NCI-H526 treated with DMSO at 0.1 percent for 48 hours (cell line): Measurements from ENCODE around the gene LRP1B.
"Not testable (repeated sequence)": the region's sequence is repeated elsewhere in the genome, so short reads cannot be mapped to it uniquely, and the experiment has no call there.

Experiments
- DNase-seq: peaks from one replicate; lab custom pipeline; 2025; lab: John Stamatoyannopoulos, UW

The LRP1B gene

DNA sequence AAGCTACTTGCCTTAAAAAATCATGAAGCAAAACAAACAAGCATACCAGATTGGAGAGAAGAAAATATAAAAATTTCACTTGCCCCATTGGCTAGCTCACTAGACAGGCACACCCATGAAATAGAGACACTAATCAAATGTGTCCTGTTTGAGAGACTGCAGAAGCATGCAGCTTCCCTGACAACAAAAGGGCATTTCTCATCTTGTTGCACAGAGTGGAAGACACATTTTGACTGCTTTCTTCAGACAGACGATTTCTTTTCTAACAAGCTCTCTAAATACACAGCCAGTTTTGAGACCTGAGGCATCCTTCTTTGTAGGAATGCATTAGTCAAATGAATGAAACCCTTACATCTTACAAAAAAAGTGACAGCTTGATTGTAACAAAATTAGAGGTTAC lies 1792.0 kb downstream of the LRP1B start:
- DNase-seq: no peak

DNA sequence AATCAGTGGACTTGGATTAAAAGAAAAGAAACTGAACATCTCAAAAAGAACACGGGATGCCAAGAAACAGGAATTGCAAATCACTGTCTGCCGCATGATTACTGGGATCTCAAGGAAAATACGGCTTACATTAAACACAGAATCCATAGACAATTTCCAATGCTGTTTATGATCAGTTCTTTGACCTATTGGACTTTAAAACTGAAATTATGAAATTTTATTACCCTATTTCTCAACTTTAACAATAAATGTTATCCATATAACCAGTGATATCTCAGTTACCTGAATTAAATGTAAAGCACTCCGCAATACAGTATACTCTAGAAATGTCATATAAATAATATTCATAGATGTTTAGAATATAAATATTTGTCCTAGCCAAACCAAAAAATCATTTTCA lies 1793.8 kb downstream of the LRP1B start:
- DNase-seq: no peak

DNA sequence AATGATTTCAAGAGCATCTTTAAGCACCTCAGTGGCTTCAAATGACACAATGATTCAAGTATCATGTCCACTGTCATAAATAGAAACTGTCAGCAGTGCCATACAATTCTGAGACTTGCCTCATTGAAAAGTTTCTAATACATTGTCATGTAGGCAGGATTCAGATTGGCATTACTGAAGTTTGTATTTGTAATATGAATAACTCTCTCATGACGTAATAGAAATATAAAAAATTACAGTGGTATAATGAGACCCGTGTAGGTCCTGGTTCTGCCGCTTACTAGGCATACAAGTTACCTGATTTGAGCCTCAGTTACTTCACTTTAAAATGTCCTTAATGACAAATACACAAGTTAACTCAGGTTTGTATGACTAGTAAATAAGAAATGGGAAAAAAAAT lies 1814.5 kb downstream of the LRP1B start:
- DNase-seq: no peak

DNA sequence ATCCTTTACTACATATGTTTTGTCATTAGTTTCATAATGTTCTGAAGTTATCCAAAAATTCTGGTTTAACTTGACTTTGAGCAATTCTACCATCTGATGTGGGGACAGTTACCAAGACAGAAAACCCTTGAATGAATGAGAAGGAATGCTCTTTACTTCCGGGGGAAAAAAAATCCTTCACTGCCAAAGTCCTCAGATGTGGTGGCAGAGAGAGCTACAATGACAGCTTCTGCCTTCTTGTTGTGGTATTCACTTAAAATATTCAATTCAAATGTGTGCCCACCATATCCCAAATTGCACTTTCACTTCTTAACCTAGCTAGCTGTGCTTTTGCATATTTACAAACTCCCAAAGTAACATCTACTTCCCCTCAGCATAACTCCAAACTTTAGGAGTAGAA lies 1818.9 kb downstream of the LRP1B start:
- no peak for DNase-seq

DNA sequence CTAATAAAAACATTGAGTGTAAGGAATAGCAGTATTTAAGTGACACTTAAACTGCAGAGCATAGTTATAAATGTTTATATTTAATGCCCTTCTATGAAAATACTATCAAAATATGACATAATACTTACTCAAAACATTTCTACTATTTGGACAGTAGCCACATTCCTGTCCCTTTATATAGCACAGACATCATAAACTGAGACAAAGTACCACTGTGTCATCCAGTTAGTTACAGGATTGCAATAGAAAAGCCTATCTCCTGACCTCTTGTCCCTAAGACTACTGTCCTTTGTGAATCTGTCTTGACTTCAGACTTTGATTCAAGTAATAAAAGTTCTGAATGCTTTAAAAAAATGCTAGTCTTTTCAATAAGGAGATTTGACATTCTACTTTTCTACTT lies 1822.1 kb downstream of the LRP1B start:
- DNase-seq: no peak

DNA sequence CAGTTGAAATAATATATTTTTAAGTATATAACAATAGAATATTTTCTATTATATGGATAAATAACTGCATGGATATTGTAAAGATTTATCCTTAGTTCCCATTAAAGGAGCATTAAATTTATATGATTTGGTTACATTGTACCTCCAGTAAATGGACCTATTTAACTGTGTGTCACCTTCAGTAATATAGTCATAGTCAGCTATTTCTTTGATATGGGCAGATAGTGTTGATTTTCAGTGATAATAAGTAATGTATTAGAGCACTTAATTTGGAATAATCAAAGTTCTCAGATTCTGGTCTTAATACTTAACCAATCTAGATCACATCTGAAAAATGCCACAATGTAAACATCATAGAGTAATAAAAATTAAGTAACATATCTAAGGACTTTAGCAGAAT lies 1823.3 kb downstream of the LRP1B start:
- no peak for DNase-seq

DNA sequence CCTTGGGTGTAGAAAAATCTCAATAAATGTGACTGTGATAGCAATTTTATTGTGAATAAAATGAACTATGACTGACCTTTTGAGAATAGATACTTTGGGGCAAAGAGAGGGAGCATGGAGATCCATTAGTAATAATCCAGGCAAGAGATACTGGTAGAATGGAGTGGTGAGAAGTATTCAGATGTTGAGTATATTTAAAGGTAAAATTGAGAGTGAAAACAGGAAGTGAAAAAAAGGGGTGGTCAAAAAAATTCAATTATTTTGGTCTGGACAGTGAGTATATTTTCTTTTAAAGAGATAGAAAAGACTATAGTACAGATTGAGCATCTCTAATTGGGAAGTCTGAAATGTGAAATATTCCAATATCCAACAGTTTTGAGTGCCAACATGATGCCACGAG lies 1835.0 kb downstream of the LRP1B start:
- DNase-seq: no peak

DNA sequence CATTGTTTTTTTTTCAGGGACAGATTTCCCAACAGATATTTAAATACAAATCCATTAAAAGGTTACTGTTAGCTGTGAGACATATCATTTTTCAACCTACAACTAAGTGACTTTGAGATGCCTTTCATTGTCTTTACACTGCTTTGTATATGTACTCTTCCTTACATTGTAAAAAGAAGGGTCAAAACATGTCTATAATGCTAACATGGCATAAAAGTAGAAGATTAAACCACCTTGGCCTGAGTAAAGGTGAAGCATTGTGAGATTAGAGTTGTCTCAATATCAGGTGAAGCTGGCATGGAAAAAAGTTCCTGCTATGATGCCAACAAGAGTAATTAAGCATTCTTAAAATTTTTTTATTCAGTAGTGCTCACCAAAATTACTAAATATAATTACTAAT lies 1842.1 kb downstream of the LRP1B start:
- no peak for DNase-seq

DNA sequence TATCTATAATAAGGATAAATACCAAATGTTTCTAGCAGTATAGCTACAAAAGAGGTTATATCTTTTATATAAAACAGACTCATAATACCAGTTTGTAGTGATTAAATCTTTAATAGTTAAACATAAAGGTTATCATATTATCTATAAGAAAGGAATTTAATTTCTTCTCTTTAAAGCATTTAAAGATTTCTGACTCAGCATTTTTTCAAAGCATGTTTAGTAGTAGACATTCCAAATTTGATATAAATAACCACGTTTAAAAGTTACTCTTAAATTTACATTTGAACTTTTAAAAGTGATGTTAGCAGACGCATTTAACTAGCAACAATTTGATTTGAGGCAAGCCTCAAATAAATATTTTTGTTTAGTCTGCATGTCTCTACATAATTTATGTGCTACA lies 1842.6 kb downstream of the LRP1B start:
- no peak for DNase-seq

DNA sequence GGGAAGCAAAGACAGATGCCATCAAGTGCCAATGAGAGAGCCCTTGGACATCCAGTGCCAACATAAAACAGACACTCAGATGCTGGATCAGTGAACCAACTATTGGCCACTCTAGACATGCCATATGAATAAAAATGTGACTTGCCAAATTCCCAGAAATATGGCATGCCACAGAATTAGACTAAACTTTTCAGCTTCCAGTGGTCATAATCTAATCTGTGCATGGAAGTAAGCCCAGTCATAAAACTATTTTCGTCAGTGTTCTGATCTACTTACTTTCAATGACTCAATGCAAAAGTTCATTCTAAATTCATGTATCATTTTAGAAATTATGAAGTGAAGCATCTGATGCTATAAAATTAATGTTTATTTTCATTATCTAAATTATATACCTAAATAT lies 1844.4 kb downstream of the LRP1B start:
- no peak for DNase-seq

DNA sequence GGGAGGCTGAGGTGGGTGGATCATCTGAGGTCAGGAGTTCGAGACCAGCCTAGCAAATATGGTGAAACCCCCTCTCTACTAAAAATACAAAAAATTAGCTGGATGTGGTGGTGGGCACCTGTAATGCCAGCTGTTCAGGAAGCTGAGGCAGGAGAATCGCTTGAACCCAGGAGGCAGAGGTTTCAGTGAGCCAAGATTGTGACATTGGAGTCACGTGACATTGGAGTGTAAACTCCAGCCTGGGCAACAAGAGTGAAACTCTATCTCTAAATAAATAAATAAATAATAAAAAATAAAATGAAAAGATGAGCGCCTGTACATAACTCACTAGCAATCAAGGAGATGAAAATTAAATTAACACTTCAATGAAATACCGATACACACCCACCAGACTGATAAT lies 1853.5 kb downstream of the LRP1B start:
- not testable (repeated sequence) for DNase-seq

DNA sequence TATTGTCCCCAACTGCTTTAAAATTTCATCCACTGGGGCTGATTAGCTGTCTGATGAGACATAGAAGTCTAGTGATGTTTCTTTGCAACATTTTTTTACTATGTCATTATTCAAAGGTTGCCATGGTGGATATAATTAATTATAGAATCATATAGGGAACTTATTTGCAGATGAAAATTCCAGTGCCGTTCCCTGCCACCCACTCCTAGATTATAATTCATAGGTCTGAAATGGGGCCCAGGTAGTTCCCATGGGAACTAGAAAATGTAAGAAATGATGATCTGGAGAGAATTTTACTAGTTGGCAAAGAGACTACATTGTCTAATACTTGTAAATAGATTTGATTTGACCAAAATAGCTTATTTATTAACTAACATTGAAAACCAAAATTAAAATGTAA lies 1854.2 kb downstream of the LRP1B start:
- DNase-seq: no peak

DNA sequence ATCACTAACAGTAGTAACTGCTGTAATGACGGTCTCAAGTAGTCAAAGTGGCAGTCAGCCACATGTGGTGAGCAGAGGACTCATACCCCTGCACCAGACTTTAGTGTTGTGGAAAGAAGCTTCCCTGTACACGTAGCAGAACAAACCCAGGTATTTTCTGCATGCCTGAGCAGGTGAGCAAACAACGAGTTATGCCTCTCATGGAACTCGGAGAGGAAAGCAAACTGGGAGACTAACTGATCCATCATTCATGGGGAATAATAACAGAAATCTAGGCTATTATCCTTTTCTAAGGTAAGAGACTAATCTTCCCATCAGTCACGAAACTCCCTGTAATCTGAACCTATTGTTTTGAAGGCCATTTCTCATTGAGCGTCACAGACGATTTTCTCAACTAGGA lies 1855.4 kb downstream of the LRP1B start:
- no peak for DNase-seq

DNA sequence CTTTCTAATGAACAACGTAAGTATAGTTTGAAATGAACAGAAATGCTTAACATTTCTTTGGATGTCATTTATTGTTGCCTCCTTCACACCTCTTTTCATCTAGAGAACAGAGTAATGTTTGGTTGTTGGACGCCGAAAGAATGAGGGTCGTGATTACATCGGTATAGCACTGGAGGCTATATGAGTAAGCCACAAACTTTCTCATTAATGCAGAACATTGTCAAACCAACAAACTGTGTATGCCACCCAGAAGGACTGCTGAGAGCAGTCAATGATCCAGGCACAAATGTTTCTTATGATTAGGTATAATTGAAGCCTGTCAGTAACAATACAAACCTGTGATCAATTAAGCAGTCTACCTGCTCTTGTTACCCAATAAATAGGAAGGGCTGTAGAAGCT lies 1855.9 kb downstream of the LRP1B start:
- DNase-seq: no peak

DNA sequence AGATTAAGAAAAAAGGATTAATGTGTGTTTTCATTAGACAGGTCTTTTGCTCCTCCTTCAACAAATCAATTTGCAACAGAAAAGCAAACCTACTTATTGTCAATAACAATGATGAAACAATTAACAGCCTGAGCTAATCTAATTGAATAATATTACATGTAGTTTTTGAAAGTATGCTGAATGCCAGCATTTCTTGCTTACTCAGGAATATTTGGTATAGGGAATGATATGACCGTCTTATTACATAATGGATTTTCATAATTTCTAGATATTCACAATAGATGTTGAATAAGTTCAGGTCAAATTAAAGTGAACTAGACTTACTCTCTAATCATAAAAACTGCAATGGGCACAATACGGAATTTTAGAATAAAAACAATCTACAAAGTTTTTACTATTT lies 1856.9 kb downstream of the LRP1B start:
- DNase-seq: no peak

DNA sequence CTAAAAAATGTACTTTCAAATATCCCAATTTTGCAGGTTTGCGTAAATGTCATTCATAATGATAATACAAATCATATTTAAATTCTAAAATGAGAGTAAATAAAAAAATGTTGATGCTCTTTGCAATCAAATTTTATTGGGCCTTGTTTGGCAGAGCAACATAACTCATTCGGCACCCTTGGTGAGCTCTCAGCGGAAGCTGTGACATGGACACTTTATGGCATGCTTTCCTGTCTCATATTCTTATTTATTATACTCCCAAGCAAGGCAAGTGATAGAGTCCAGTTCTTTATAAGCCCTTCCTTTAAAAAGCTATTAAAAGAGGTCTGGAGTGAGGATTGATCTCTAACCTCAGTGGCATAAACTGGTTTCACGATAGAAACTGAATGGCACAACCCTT lies 1857.4 kb downstream of the LRP1B start:
- no peak for DNase-seq

DNA sequence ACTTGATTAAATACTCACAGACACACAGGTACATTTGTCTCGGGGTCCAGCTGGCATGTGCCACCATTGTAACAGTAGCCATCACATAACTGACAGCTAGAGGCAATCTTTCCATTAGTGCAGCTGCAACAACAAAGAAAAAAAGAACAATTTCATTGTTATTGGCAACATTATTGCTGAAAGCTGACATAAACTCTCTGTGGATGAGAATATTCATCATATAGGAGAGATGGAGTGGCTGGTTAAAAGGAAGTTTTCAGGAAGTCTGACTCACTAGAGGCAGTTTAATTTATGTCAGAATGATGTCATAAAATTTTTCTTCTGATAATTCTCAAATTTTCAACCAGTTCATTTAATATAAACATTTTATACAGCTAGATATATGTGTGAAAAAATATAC lies 1860.6 kb downstream of the LRP1B start:
- no peak for DNase-seq

DNA sequence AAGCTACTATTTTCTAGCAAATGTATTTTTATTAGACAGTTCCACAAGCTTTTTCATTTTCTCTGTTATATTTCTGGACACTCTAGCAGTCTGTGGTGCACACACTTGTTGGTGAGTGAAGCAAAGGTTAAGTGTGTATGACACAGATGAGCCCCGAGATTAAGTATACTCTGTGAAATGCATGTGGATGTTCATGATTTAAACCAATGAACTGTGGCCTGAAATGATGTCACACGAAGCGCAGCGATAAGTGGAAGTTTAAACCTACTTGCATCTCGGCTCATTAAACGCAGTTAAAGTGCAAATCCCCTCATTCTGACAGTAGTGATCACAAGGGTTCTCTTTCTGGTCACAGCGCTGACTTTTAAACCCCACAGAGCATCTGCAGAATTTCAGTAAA lies 1861.8 kb downstream of the LRP1B start:
- DNase-seq: no peak

DNA sequence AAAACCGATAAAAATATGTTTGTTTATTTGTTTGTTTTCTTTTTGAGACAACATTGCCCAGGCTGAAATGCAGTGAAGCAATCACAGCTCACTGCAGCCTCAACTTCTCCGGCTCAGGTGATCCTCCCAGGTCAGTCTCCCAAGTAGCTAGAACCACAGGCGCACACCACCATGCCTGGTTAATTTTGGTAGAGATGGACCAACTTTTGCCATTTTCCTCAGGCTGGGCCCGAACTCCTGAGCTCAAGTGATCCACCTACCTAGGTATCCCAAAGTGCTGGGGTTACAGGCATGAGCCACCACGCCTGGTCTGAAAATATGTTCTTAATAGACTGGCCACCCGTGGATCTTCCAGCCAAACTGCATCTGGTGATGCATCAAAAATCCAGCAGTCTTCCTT lies 1867.9 kb downstream of the LRP1B start:
- no peak for DNase-seq

DNA sequence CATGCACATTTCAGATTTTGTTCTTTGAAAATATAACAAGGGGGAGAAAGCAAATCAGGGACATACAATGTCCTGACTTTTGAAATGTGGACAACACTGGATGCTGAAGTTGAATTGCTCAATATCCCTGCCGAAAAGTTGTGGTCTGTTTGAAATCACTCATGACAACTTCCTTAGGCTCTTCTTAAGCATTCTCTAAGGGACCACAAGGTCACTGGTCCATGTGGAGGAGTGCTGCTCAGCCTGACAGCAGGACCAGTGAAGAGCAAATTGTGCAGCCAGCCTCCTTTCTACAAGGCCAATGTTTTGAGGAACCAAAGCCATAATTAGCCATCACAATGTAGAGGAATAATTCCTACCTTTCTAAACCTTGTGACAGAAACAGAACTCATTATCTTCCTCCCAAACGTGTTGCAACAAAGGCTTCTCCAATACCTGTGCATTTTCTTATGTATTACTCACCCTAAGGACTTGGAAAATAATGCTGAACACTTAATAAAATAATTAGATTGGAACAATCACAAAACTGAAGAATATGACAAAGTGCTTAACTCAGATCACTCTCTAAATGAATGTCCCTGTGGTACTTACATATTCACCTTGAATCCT lies 1873.0 kb downstream of the LRP1B start:
- no peak for DNase-seq

DNA sequence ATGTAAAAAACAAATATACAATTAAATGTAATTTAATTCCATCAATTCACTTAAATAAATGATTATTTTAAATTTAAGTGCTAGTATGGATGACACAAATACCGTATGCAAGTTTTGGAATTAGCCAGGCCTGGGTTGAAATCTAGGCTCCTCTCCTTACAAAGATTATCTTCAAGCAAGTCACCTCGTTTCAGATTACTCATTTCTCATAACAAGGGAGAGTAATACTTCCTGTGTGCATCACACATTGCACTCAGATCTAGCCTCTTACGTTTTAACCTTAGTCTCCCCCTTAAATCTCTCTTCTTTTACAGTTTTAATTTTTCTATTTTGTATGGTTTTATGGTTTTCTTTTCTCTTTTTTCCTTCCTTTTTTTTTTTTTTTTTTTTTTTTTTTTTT lies 1874.7 kb downstream of the LRP1B start:
- DNase-seq: no peak

DNA sequence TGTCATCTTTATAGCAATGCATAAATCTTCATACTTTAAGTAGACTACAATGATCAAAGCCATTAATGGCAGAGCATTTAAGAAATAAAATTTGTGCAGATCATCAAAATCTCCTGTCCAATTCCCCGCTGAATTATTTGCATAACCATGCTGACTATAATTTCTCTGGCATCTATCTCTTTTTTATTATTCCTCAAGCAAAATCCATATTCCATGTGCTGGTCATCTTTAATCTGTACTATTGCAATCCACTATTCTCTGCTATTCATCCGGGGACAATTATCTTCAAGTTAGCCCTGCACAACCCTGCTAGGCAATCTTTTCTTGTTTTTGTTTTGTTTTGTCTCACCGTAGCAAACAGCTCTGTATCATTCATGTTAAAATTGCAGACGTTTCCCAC lies 1881.0 kb downstream of the LRP1B start:
- no peak for DNase-seq

DNA sequence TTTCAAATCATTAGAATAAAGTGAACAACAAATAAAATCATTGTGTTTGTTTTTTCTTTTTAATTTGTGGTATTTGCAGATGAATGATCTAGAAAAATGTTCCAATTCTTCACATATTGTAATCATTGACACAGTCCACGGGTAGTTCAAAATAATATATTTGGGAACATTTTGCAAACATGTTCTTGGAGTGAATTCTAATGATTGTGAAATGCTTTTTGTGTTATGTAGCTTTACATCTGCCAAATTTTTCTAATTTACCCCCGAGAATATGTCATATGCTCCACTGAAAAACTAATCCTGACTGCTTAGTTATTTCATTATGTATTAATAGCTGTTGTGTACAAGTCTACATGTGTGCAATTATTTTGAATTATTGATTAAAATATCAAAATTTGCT lies 1882.2 kb downstream of the LRP1B start:
- no peak for DNase-seq

DNA sequence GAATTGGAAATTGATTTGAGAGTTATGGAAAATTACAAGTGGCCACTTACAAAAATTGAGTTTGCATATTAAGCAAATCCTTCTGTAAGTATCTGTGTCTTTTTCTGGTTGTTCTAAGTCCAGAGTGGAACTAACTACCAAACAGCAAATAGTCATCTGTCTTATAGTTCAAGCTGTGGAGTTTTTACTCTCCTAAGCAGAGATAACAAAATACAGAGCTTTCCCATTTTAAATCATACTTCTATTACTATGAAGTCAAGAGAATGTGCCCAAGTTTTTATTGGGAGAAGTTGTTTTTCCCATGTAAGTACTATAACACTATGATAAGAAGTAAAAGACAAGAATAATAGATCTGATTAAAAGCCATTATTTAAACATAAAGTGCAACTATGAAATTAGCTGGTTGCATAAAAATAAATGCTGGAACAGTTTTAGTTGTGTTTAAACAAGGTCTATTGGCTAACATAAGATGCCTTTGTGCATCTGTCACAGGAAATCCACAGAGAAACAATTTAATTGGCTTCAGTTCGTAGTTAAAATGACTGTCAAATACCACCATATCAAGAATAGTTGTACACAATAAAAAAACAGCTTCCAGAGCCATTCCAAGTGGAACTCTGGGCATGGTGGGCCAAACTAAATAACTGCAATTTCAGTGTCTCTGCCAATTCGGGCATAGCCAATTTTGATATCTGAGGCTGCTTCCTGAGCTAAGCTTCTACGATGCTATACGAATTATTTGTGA lies 1883.2 kb downstream of the LRP1B start:
- no peak for DNase-seq
